ENCODE results near the gene GNG3. TPM values are rescaled to one million over a fixed set of nuclear protein-coding genes. Genes with fewer than 3 reads are reported as not detected.

GNG3 gene
- total RNA-seq, 1 experiment from 2014 or later: not detected

GRCh38 chr11:62671236-62671607 lies 36.3 kb upstream of the GNG3 start:
- ATAC-seq: peak; percentile 10; the same call in 1 of the 2 replicates
- peak overlapping the region; percentile 95 for H3K4me2 ChIP-seq (ENCODE audit: low read length)
- H3K36me3 ChIP-seq (ENCODE audit: control insufficient read depth in 1 of 2, insufficient read depth in 2 of 2, low read length in 2 of 2): peaks cover 3 to 11% of the 10 kb centered on the region in 2 experiments; a peak in 2 of 4 replicates
- H3K27ac ChIP-seq (ENCODE audit: low read depth, low read length): peak overlapping the region; percentile 98
- peak overlapping the region; percentile 1 for H2AFZ ChIP-seq (ENCODE audit: low read depth, low read length, poor library complexity, severe bottlenecking)
- intact Hi-C loops (cut with micrococcal nuclease): loop anchor here (5.0 to 10.0 kb wide), 3 partner anchors 79 to 116 kb away; partner anchors contain the start of genes POLR2G, TMEM179B and TUT1
- no peaks in the 10 kb centered on the region for H4K20me1 ChIP-seq (ENCODE audit: insufficient read depth)
- ChIA-PET RAD21 (ENCODE audit: low non-redundant PET in 1 of 2, low total read pairs in 2 of 2, uncharacterized antibody in 2 of 2, unreplicated experiment in 2 of 2) (no interaction called here), CTCF (interaction anchor here (1.4 to 2.9 kb wide), 2 partner anchors 10 to 69 kb away, joined by 3 to 16 read pairs; partner anchors contain the start of gene MTA2), POLR2A (interaction anchor here (0.8 to 4.3 kb wide), 17 partner anchors 10 to 276 kb away, joined by 3 to 22 read pairs (median 4); partner anchors contain the start of genes AHNAK, EEF1G, INTS5 and MTA2)
- H3K4me1 ChIP-seq (ENCODE audit: control insufficient read depth in 1 of 2, insufficient read depth in 2 of 2, low read length in 2 of 2): peaks cover 39 to 65% of the 10 kb centered on the region in 2 experiments
- H3K79me2 ChIP-seq (ENCODE audit: insufficient read depth, low read length): peaks cover 76% of the 10 kb centered on the region
- H3K9me3 ChIP-seq (ENCODE audit: control insufficient read depth in 1 of 2, insufficient read depth in 1 of 2, low read depth in 1 of 2, low read length in 2 of 2): no peaks in the 10 kb centered on the region
- no TSS peak for BruUV-seq (replicated peaks)
- peak overlapping the region; percentile 100 for H3K9ac ChIP-seq (ENCODE audit: low read length)
- peak overlapping the region; percentile 96 to 97 for H3K4me3 ChIP-seq (replicated peaks in 1 of 2; ENCODE audit: low read depth in 1 of 2, low read length in 2 of 2)
- H3K9me2 ChIP-seq (ENCODE audit: insufficient read depth): no peaks in the 10 kb centered on the region
- TF ChIP-seq EZH2 (IDR thresholded peaks at IDR 0.05) (no peak), POLR2AphosphoS5 (IDR thresholded peaks at IDR 0.05; ENCODE audit: low read depth, low read length) (no peak), MAX (IDR thresholded peaks at IDR 0.05) (no peak), ZBTB33 (IDR thresholded peaks at IDR 0.05; ENCODE audit: extremely low read depth, insufficient replicate concordance, low read length) (no peak), FOSL1 (IDR thresholded peaks at IDR 0.05; ENCODE audit: low read depth) (no peak), SRF (IDR thresholded peaks at IDR 0.05; ENCODE audit: low read depth) (no peak), RAD21 (IDR thresholded peaks at IDR 0.05; ENCODE audit: low read depth) (no peak), ELF1 (IDR thresholded peaks at IDR 0.05; ENCODE audit: borderline replicate concordance, low read depth) (no peak), TCF7L2 (IDR thresholded peaks at IDR 0.05; ENCODE audit: borderline replicate concordance, extremely low read depth, insufficient read depth, insufficient read length) (no peak), POLR2A (IDR thresholded peaks at IDR 0.05; ENCODE audit: borderline replicate concordance, extremely low read depth, insufficient read depth, insufficient read length) (no peak), ZNF274 (IDR thresholded peaks at IDR 0.05; ENCODE audit: low read depth, low read length) (no peak), SP1 (IDR thresholded peaks at IDR 0.05; ENCODE audit: low read depth) (no peak), JUND (IDR thresholded peaks at IDR 0.05) (no peak), SIN3A (IDR thresholded peaks at IDR 0.05; ENCODE audit: low read depth) (no peak), YY1 (IDR thresholded peaks at IDR 0.05; ENCODE audit: extremely low read depth, insufficient replicate concordance, low read depth, low read length) (no peak), CBX3 (IDR thresholded peaks at IDR 0.05; ENCODE audit: low read depth) (no peak), ATF3 (IDR thresholded peaks at IDR 0.05) (no peak), ZFX (IDR thresholded peaks at IDR 0.05) (no peak)
- no peak for DNase-seq (ENCODE audit: low read depth, low spot score)
- no peaks in the 10 kb centered on the region for H3K27me3 ChIP-seq (ENCODE audit: insufficient read depth, low read length)

All from HCT116 (cell line).